Measurements from ENCODE around the gene NDRG3. TPM values are rescaled to one million over a fixed set of nuclear protein-coding genes. Genes with fewer than 3 reads are reported as not detected.

The NDRG3 gene
- total and polyA plus RNA-seq, 2 of the 4 experiments (the other 2 are of a cell fraction), result 24.8 to 34.2 TPM

GRCh38 chr20:36629719-36630681, 115.9 kb downstream of the NDRG3 start:
- CTCF ChIA-PET, result no interaction called here
- H2BK15ac ChIP-seq (ENCODE audit: low read depth, low read length), result no peak overlapping the region
- no peaks in the 10 kb centered on the region for H3K36me3 ChIP-seq (ENCODE audit: control insufficient read depth, insufficient read depth, low read length)
- H3K4me2 ChIP-seq (ENCODE audit: low read depth, low read length), result no peak overlapping the region
- POLR2A ChIA-PET (ENCODE audit: unreplicated experiment), result no interaction called here
- no peak overlapping the region for H3K23ac ChIP-seq (ENCODE audit: low read depth, low read length)
- peak; percentile 11; the same call in 1 of the 2 replicates for ATAC-seq (ENCODE audit: low read depth)
- H2AK9ac ChIP-seq (replicated peaks; ENCODE audit: low read depth, low read length, poor library complexity), result no peak overlapping the region
- TF ChIP-seq CTCF (conservative IDR thresholded peaks at IDR 0.05; ENCODE audit: low read depth, low read length) (no peak), NFE2L2 (IDR thresholded peaks at IDR 0.05; ENCODE audit: low read depth, low read length) (no peak), MAFK (IDR thresholded peaks at IDR 0.05; ENCODE audit: low read depth, low read length) (no peak), SMC3 (IDR thresholded peaks at IDR 0.05; ENCODE audit: low read depth, low read length) (no peak), RCOR1 (IDR thresholded peaks at IDR 0.05; ENCODE audit: insufficient replicate concordance, low read length) (no peak), RAD21 (IDR thresholded peaks at IDR 0.05; ENCODE audit: low read length) (no peak), CHD1 (IDR thresholded peaks at IDR 0.05; ENCODE audit: low read depth, low read length) (no peak), MXI1 (IDR thresholded peaks at IDR 0.05; ENCODE audit: borderline replicate concordance, low read depth, low read length) (no peak), BHLHE40 (IDR thresholded peaks at IDR 0.05; ENCODE audit: low read depth, low read length) (no peak), MAZ (IDR thresholded peaks at IDR 0.05; ENCODE audit: borderline replicate concordance, low read depth, low read length) (no peak), RFX5 (IDR thresholded peaks at IDR 0.05; ENCODE audit: low read depth, low read length) (no peak)
- TF ChIP-seq, protein P1, sequence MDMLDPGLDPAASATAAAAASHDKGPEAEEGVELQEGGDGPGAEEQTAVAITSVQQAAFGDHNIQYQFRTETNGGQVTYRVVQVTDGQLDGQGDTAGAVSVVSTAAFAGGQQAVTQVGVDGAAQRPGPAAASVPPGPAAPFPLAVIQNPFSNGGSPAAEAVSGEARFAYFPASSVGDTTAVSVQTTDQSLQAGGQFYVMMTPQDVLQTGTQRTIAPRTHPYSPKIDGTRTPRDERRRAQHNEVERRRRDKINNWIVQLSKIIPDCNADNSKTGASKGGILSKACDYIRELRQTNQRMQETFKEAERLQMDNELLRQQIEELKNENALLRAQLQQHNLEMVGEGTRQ (IDR thresholded peaks at IDR 0.05; ENCODE audit: low read depth, low read length), result no peak
- TF ChIP-seq, protein P2, sequence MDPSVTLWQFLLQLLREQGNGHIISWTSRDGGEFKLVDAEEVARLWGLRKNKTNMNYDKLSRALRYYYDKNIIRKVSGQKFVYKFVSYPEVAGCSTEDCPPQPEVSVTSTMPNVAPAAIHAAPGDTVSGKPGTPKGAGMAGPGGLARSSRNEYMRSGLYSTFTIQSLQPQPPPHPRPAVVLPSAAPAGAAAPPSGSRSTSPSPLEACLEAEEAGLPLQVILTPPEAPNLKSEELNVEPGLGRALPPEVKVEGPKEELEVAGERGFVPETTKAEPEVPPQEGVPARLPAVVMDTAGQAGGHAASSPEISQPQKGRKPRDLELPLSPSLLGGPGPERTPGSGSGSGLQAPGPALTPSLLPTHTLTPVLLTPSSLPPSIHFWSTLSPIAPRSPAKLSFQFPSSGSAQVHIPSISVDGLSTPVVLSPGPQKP (IDR thresholded peaks at IDR 0.05; ENCODE audit: borderline replicate concordance, low read depth, low read length), result no peak
- H4K20me1 ChIP-seq (ENCODE audit: insufficient read depth, low read length), result no peaks in the 10 kb centered on the region
- H4K8ac ChIP-seq (ENCODE audit: low read depth in 2 of 2, low read length in 2 of 2), result no peak overlapping the region
- no peak overlapping the region for H2AK5ac ChIP-seq (ENCODE audit: low read depth, low read length)
- in situ Hi-C loops (cut with MboI; ENCODE audit: low sequenced_read_pairs), result no loop called here
- no peak overlapping the region for H3K14ac ChIP-seq (replicated peaks; ENCODE audit: low read depth, low read length)
- no peak overlapping the region for H2BK5ac ChIP-seq (ENCODE audit: low read depth, low read length, poor library complexity, severe bottlenecking)
- H3K27me3 ChIP-seq (ENCODE audit: control insufficient read depth, insufficient read depth, low read length), result no peaks in the 10 kb centered on the region
- H3K9ac ChIP-seq (ENCODE audit: low read depth, low read length), result no peak overlapping the region
- no peaks in the 10 kb centered on the region for H3K4me1 ChIP-seq (ENCODE audit: control insufficient read depth, insufficient read depth, low read length)
- H2BK120ac ChIP-seq (ENCODE audit: low read depth, low read length), result no peak overlapping the region
- no peak overlapping the region for H2BK20ac ChIP-seq (ENCODE audit: low read depth, low read length)
- no peak overlapping the region for H3K4me3 ChIP-seq (ENCODE audit: insufficient read depth, low read depth, low read length)
- H3K79me1 ChIP-seq (ENCODE audit: low read depth in 1 of 2, low read length in 2 of 2), result no peaks in the 10 kb centered on the region
- dilution Hi-C loops (cut with HindIII; ENCODE audit: low sequenced_read_pairs, unreplicated experiment), result no loop called here
- no TSS peak for BruUV-seq (replicated peaks)
- H3K9me3 ChIP-seq (ENCODE audit: control insufficient read depth, insufficient read depth, low read length), result no peaks in the 10 kb centered on the region
- H2AFZ ChIP-seq (replicated peaks; ENCODE audit: low read length, poor library complexity), result no peak overlapping the region
- H3K56ac ChIP-seq (ENCODE audit: extremely low read depth, insufficient read depth, low read length), result no peak overlapping the region
- H3K4ac ChIP-seq (ENCODE audit: low read depth, low read length), result no peak overlapping the region
- no peak overlapping the region for H3K18ac ChIP-seq (ENCODE audit: low read depth, low read length)
- 70% methylated on average over 4 of the region's 15 CpGs; no CpG with 5 or more reads in 1 of the 2 experiments for WGBS, 2 experiments (ENCODE audit: extremely low coverage in 2 of 2, insufficient read length in 1 of 2)
- no peak overlapping the region for H3K27ac ChIP-seq (ENCODE audit: insufficient read depth, low read length)
- no peak overlapping the region for H4K91ac ChIP-seq (ENCODE audit: insufficient read depth, low read depth, low read length)
- intact Hi-C loops (cut with micrococcal nuclease), result no loop called here
- no peak for DNase-seq
- no peak overlapping the region for H4K5ac ChIP-seq (ENCODE audit: low read depth, low read length)
- no peaks in the 10 kb centered on the region for H3K9me1 ChIP-seq (ENCODE audit: insufficient read depth, low read length)
